GM12878 (cell line): ENCODE data around the gene BBOF1. TPM values are rescaled to one million over a fixed set of nuclear protein-coding genes. Genes with fewer than 3 reads are reported as not detected.

Experiments used
- ATAC-seq: fragments of 200-7000 bp; cut with Tn5 transposase; 3 replicates; pipeline ENCODE4 v1.9.1; 2020; ENCODE audit warnings: mild to moderate bottlenecking, moderate library complexity
- BruUV-seq: library from RNA; stranded (reverse); fragments of 400-500 nt; replicated peaks from 2 replicates; lab custom pipeline; 2021; lab: Mats Ljungman, UMichigan
- CTCF ChIA-PET: fragments of 300-600 bp; sonication (Branson Sonifier 250); formaldehyde crosslinking; extraction: SDS; loops from one replicate; lab custom pipeline; 2021; ENCODE audit warnings: inconsistent platforms; lab: Yijun Ruan, JAX
- POLR2A ChIA-PET: fragments of 350-600 bp; formaldehyde crosslinking; extraction: SDS; loops from one replicate; lab custom pipeline; 2021; ENCODE audit warnings: inconsistent platforms; lab: Charles Lee
- RAD21 ChIA-PET: fragments of 300-600 bp; sonication (Branson Sonifier 250); formaldehyde crosslinking; loops from one replicate; lab custom pipeline; 2023; ENCODE audit warnings: antibody characterized with exemption; ENCODE audit not compliant: unreplicated experiment; lab: Charles Lee
- SMC1A ChIA-PET: fragments of 300-600 bp; sonication (Branson Sonifier 250); formaldehyde crosslinking; loops from one replicate; lab custom pipeline; 2023; ENCODE audit not compliant: unreplicated experiment, uncharacterized antibody; lab: Charles Lee
- DNase-seq: peaks from one replicate; pipeline ENCODE4 v3.0.0-alpha.2; 2011; ENCODE audit warnings: low read depth, low spot score
- FAIRE-seq: peaks from 3 replicates; lab custom pipeline; 2011; peaks lifted over from hg19 to GRCh38; lab: Jason Lieb, UNC
- H2AFZ ChIP-seq: 2 replicates; pipeline ENCODE4 v1.6.0; 2011; ENCODE audit warnings: low read depth, low read length, control low read depth; ENCODE audit not compliant: control insufficient read depth
- H3K27ac ChIP-seq: 2 replicates; pipeline ENCODE4 v1.5.1; 2011; ENCODE audit warnings: control low read depth; ENCODE audit not compliant: control insufficient read depth, insufficient read depth
- H3K27me3 ChIP-seq, 2 experiments: replicated peaks in 1 of 2; 2 replicates each; pipeline versions ENCODE4 v1.6.0 to v1.6.1; 2011; ENCODE audit warnings: low read length in 1 of 2; ENCODE audit not compliant: control insufficient read depth in 2 of 2, insufficient read depth in 2 of 2
- H3K36me3 ChIP-seq, 2 experiments: 2 replicates each; pipeline ENCODE4 v1.5.1; 2011; ENCODE audit warnings: low read length in 1 of 2; ENCODE audit not compliant: control insufficient read depth in 2 of 2, insufficient read depth in 2 of 2
- H3K4me1 ChIP-seq: 2 replicates; pipeline ENCODE4 v1.6.1; 2011; ENCODE audit warnings: mild to moderate bottlenecking, low read length, moderate library complexity, mixed read lengths; ENCODE audit not compliant: control insufficient read depth, insufficient read depth
- H3K4me2 ChIP-seq: 2 replicates; pipeline ENCODE4 v1.6.0; 2011; ENCODE audit warnings: control low read depth; ENCODE audit not compliant: control insufficient read depth, insufficient read depth
- H3K4me3 ChIP-seq: fragments of 200-600 bp; sonication (generic); 2 replicates; pipeline ENCODE4 v1.5.1; 2016
- H3K79me2 ChIP-seq: 2 replicates; pipeline ENCODE4 v1.6.0; 2011; ENCODE audit warnings: low read length; ENCODE audit not compliant: control insufficient read depth, insufficient read depth
- H3K9ac ChIP-seq: 2 replicates; pipeline ENCODE4 v1.8.0; 2011; ENCODE audit warnings: low read length, control low read depth, mixed read lengths; ENCODE audit not compliant: control insufficient read depth, insufficient read depth
- H3K9me3 ChIP-seq: replicated peaks from 3 replicates; pipeline ENCODE4 v1.5.1; 2011; ENCODE audit warnings: mild to moderate bottlenecking, low read length; ENCODE audit not compliant: control insufficient read depth, insufficient read depth
- H4K20me1 ChIP-seq: 2 replicates; pipeline ENCODE4 v1.6.0; 2011; ENCODE audit not compliant: control insufficient read depth, insufficient read depth
- CREB1 ChIP-seq: IDR thresholded peaks from 2 replicates; pipeline ENCODE4 v1.6.1; 2012; ENCODE audit warnings: low read depth, mild to moderate bottlenecking, inconsistent platforms
- HDGF ChIP-seq: fragments of 450-650 bp; IDR thresholded peaks from 2 replicates; pipeline ENCODE4 v1.6.1; 2016; ENCODE audit warnings: antibody characterized with exemption
- MEF2B ChIP-seq: fragments of 450-650 bp; IDR thresholded peaks from 2 replicates; pipeline ENCODE4 v1.6.1; 2018; ENCODE audit warnings: mild to moderate bottlenecking, moderate library complexity; ENCODE audit not compliant: partially characterized antibody, poor library complexity, severe bottlenecking
- MYB ChIP-seq: fragments of 150-350 bp; IDR thresholded peaks from 2 replicates; pipeline ENCODE4 v1.6.1; 2014; ENCODE audit warnings: mild to moderate bottlenecking, low read depth, low read length, borderline replicate concordance
- RUNX3 ChIP-seq: IDR thresholded peaks from 2 replicates; pipeline ENCODE4 v1.6.1; 2012; ENCODE audit warnings: low read length, inconsistent platforms
- TARDBP ChIP-seq: IDR thresholded peaks from 2 replicates; pipeline ENCODE4 v1.6.1; 2016; ENCODE audit warnings: borderline replicate concordance
- ZNF274 ChIP-seq: IDR thresholded peaks from one replicate; pipeline ENCODE4 v1.8.0; 2011; ENCODE audit not compliant: insufficient read length, insufficient read depth
- WGBS: methylation state at CpG from one replicate; pipeline ENCODE4 v1.1.6; 2016; ENCODE audit warnings: low lambda C conversion rate; ENCODE audit not compliant: insufficient replicate concordance, insufficient coverage; ENCODE audit errors: missing lambda C conversion rate; 5-methylcytosine and 5-hydroxymethylcytosine counted together
- in situ Hi-C: fragments of 300-500 bp; cut with MboI; formaldehyde crosslinking; loops from 9 replicates; pipeline ENCODE4 v1.14.3; 2018; ENCODE audit warnings: mixed read lengths
- intact Hi-C: fragments of 100-400 bp; cut with micrococcal nuclease; formaldehyde crosslinking; loops from one replicate; pipeline ENCODE4 v1.14.2; 2022; ENCODE audit not compliant: unreplicated experiment
- polyA plus RNA-seq, 11 experiments: library from polyadenylated mRNA; depleted of rRNA in 4 of 11; unstranded in 6 of 11; stranded (reverse) in 5 of 11; fragments of >200 nt; fragmentation: Nextera tagmentation in 4 of 11; fragmentation: Illumina TruSeq in 1 of 11; extraction: Ambion mirVana in 4 of 11; extraction: Trizol in 1 of 11; gene quantifications; 1 replicate in 1 of 11; 2 replicates in 10 of 11; pipeline versions ENCODE4 v1.2.1 to v1.2.3, GENCODE V29; 2011 to 2016; ENCODE audit warnings: inconsistent platforms in 2 of 11, missing spikeins in 2 of 11, low read depth in 1 of 11
- total RNA-seq, 4 experiments: library from RNA; depleted of rRNA in 3 of 4; stranded (reverse); fragments of >200 nt in 3 of 4; fragmentation: Illumina TruSeq in 1 of 4; extraction: Trizol in 1 of 4; gene quantifications; 2 replicates each; pipeline versions ENCODE4 v1.2.1 to v1.2.3, GENCODE V29; 2013 to 2021
- TF ChIP-seq, protein P1 (sequence below): fragments of 450-650 bp; IDR thresholded peaks from 2 replicates; pipeline ENCODE4 v1.6.1; 2017; ENCODE audit warnings: mild to moderate bottlenecking, moderate library complexity
- TF ChIP-seq, protein P2 (sequence below): IDR thresholded peaks from 2 replicates; pipeline ENCODE4 v1.6.1; 2011; ENCODE audit warnings: mild to moderate bottlenecking, low read depth, low read length, moderate library complexity; ENCODE audit not compliant: insufficient replicate concordance
- TF ChIP-seq, protein P3 (sequence below): IDR thresholded peaks from 2 replicates; pipeline ENCODE4 v1.6.1; 2012; ENCODE audit warnings: mild to moderate bottlenecking, low read depth, low read length

Gene BBOF1
- total and polyA plus RNA-seq, 10 of the 15 experiments (the other 5 are each of a cell fraction or from before 2014, with no cell fraction given), result 0.50 to 2.6 (median 0.79) TPM

DNA sequence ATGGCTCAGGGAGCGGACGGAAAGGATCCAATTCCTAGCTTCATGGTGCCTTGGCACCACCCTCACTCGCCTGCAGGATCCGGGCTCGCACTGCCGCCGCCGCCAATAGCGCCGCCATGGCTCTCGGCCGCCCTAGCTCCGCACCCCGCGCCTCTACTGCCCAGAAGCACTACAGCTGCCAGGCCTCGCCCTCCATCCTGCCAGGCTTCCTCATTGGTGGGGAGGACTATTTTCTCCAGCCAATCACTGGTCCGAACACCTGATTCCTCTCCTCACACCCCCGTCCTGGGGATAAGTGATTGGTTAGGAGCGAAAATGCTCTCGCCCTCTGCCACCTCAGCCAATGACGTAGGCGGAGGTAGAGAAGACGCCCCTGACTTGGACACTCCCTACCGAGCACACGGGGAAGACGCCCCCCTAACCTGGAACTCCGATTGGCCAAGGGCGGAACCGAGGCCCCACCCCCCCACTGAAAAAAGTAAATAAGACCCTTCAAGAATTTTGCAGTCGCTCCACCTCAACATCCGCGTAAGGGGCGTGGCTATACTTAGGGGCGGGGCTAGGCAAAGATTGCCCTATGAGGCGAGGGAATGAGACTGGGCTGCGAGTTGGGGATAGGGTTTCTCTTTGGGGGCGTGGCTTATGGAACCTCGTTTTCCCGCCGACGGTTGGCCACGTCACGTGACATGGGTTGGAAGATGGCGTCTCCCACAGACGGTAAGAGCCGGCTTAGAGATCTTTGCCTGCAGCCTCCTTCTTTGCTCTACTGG, 65.3 kb downstream of the BBOF1 start, which contains the start of the genes ALDH6A1 and LIN52:
Gene ALDH6A1 (minus strand): TSS at position 177 of the 770 bp plus-strand sequence. CDS start 59 bp downstream, at position 118.
Gene LIN52 (plus strand): TSS at position 680 of the 770 bp plus-strand sequence. CDS start 19 bp downstream, at position 699.
- peak; percentile 99 for FAIRE-seq
- H3K79me2 ChIP-seq, result peaks cover 37% of the 10 kb centered on the region
- RAD21 ChIA-PET, result interaction anchor here (0.7 kb wide), 1 partner anchor 329 kb away, joined by 3 read pairs; no protein-coding TSS in a partner anchor
- WGBS, result 2% methylated on average over 46 of the region's 46 CpGs
- peak; percentile 93 for ATAC-seq
- H3K4me1 ChIP-seq, result peaks cover 9% of the 10 kb centered on the region
- no peaks in the 10 kb centered on the region; the same call in 2 of the 3 replicates for H3K9me3 ChIP-seq
- H3K36me3 ChIP-seq, result no peaks in the 10 kb centered on the region; a peak in 1 of 4 replicates
- CTCF ChIA-PET, result no interaction called here
- peak within 1 kb of the TSS; percentile 96 for H3K4me3 ChIP-seq
- POLR2A ChIA-PET, result interaction anchor here (1.0 to 1.3 kb wide), 2 partner anchors 17 to 23 kb away, joined by 3 to 4 read pairs; no protein-coding TSS in a partner anchor
- H2AFZ ChIP-seq, result peak within 1 kb of the TSS; percentile 93
- SMC1A ChIA-PET, result interaction anchor here (0.9 to 1.6 kb wide), 3 partner anchors 11 to 16 kb away, joined by 3 to 4 read pairs (median 3); no protein-coding TSS in a partner anchor
- H3K9ac ChIP-seq, result peak within 1 kb of the TSS; percentile 91
- H4K20me1 ChIP-seq, result no peaks in the 10 kb centered on the region; the same call in 1 of the 2 replicates
- in situ Hi-C loops, result no loop called here
- H3K27me3 ChIP-seq, result no peaks in the 10 kb centered on the region
- intact Hi-C loops, result no loop called here
- peak within 1 kb of the TSS; percentile 88 for H3K27ac ChIP-seq
- peak within 1 kb of the TSS; percentile 97 for H3K4me2 ChIP-seq
- no TSS peak for BruUV-seq
- peak; percentile 99 for DNase-seq
- TF ChIP-seq ZNF274, result no peak
- TF ChIP-seq MYB, result peak; percentile 86; the same call in 1 of the 2 replicates
- TF ChIP-seq, protein P1, sequence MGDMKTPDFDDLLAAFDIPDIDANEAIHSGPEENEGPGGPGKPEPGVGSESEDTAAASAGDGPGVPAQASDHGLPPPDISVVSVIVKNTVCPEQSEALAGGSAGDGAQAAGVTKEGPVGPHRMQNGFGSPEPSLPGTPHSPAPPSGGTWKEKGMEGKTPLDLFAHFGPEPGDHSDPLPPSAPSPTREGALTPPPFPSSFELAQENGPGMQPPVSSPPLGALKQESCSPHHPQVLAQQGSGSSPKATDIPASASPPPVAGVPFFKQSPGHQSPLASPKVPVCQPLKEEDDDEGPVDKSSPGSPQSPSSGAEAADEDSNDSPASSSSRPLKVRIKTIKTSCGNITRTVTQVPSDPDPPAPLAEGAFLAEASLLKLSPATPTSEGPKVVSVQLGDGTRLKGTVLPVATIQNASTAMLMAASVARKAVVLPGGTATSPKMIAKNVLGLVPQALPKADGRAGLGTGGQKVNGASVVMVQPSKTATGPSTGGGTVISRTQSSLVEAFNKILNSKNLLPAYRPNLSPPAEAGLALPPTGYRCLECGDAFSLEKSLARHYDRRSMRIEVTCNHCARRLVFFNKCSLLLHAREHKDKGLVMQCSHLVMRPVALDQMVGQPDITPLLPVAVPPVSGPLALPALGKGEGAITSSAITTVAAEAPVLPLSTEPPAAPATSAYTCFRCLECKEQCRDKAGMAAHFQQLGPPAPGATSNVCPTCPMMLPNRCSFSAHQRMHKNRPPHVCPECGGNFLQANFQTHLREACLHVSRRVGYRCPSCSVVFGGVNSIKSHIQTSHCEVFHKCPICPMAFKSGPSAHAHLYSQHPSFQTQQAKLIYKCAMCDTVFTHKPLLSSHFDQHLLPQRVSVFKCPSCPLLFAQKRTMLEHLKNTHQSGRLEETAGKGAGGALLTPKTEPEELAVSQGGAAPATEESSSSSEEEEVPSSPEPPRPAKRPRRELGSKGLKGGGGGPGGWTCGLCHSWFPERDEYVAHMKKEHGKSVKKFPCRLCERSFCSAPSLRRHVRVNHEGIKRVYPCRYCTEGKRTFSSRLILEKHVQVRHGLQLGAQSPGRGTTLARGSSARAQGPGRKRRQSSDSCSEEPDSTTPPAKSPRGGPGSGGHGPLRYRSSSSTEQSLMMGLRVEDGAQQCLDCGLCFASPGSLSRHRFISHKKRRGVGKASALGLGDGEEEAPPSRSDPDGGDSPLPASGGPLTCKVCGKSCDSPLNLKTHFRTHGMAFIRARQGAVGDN, result no peak
- TF ChIP-seq MEF2B, result peak; percentile 59
- no peak for TF ChIP-seq TARDBP
- TF ChIP-seq, protein P2, sequence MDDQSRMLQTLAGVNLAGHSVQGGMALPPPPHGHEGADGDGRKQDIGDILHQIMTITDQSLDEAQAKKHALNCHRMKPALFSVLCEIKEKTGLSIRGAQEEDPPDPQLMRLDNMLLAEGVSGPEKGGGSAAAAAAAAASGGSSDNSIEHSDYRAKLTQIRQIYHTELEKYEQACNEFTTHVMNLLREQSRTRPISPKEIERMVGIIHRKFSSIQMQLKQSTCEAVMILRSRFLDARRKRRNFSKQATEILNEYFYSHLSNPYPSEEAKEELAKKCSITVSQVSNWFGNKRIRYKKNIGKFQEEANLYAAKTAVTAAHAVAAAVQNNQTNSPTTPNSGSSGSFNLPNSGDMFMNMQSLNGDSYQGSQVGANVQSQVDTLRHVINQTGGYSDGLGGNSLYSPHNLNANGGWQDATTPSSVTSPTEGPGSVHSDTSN, result peak; percentile 65
- peak; percentile 55 for TF ChIP-seq RUNX3
- TF ChIP-seq CREB1, result peak; percentile 87
- TF ChIP-seq, protein P3, sequence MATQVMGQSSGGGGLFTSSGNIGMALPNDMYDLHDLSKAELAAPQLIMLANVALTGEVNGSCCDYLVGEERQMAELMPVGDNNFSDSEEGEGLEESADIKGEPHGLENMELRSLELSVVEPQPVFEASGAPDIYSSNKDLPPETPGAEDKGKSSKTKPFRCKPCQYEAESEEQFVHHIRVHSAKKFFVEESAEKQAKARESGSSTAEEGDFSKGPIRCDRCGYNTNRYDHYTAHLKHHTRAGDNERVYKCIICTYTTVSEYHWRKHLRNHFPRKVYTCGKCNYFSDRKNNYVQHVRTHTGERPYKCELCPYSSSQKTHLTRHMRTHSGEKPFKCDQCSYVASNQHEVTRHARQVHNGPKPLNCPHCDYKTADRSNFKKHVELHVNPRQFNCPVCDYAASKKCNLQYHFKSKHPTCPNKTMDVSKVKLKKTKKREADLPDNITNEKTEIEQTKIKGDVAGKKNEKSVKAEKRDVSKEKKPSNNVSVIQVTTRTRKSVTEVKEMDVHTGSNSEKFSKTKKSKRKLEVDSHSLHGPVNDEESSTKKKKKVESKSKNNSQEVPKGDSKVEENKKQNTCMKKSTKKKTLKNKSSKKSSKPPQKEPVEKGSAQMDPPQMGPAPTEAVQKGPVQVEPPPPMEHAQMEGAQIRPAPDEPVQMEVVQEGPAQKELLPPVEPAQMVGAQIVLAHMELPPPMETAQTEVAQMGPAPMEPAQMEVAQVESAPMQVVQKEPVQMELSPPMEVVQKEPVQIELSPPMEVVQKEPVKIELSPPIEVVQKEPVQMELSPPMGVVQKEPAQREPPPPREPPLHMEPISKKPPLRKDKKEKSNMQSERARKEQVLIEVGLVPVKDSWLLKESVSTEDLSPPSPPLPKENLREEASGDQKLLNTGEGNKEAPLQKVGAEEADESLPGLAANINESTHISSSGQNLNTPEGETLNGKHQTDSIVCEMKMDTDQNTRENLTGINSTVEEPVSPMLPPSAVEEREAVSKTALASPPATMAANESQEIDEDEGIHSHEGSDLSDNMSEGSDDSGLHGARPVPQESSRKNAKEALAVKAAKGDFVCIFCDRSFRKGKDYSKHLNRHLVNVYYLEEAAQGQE, result no peak
- TF ChIP-seq HDGF, result peak; percentile 90; the same call in 1 of the 2 replicates
